ENCODE results near the gene DERA.
A peak's percentile ranks its signal among the peaks of the same experiment; 100 is the strongest.
"Not testable (repeated sequence)": the region's sequence is repeated elsewhere in the genome, so short reads cannot be mapped to it uniquely, and the experiment has no call there.

Gene DERA

DNA sequence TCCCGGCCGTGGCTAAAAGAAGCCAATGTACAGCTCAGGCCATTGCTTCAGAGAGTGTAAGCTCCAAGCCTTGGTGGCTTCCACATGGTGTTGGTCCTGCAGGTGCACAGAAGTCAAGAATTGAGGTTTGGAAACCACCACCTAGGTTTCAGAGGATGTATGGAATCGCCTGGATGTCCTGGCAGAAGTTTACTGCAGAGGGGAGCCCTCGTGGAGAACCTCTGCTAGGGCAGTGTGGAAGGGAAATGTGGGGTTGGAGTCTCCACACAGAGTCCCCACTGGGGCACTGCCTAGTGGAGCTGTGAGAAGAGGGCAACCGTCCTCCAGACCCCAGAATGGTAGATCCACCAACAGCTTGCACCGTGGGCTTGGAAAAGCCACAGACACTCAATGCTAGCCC, 103.3 kb downstream of the DERA start:
- not testable (repeated sequence) for DNase-seq

DNA sequence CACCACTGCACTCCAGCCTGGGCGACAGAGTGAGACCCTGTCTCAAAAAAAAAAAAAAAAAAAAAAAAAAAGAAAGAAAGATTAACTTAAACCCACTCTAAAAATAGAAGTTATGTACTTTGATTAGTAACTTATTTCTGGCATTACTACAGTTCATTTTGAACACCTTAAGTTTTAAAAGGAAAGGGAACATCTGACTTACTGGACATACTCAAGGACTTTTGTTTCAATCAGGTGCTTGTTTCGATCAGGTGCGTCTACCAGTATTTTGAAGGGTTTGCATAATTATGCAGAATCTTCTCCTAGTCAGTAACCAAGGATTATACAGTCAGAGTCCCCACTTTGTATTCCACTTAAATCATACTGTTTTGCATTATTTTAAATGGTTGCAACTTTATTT, 105.6 kb downstream of the DERA start:
- no peak for DNase-seq

DNA sequence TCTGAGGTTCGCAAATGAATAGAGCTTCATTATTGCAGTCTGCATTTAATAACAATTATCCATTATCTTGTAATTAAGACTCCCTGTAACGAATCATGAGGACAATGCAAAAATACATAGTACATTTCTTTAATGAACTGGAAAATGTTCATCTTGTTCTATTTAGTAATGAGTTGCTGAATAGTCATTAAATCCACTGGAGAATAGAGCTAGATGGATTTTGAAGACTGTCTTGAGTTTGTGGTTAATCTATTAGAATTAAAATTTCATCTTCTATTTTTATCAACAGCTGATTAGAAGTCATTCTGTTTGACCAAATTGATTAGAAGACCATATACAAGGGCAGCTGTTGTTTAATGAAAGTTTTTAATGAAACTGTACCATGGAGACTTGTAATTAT, 107.2 kb downstream of the DERA start:
- DNase-seq = no peak

GRCh38 chr12:16019136-16019535, 108.0 kb downstream of the DERA start:
- no peak for DNase-seq

DNA sequence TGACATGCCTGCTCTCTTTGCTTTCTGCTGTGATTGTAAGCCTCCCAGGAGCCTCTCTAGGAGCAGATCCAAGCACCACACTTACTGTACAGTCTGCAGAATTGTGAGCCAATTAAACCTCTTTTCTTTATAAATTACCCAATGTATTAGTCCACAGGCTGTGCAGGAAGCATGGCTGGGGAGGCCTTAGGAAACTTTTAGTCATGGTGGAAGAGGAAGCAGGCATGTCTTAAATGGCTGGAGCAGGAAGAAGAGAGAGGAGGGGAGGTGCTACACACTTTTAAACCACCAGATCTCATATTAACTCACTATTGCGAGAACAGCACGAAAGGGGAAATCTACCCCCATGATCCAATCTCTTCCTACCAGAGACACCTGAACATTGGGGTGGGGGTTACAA, 108.9 kb downstream of the DERA start:
- no peak for DNase-seq

GRCh38 chr12:16021026-16021425, 109.9 kb downstream of the DERA start:
- no peak for DNase-seq

DNA sequence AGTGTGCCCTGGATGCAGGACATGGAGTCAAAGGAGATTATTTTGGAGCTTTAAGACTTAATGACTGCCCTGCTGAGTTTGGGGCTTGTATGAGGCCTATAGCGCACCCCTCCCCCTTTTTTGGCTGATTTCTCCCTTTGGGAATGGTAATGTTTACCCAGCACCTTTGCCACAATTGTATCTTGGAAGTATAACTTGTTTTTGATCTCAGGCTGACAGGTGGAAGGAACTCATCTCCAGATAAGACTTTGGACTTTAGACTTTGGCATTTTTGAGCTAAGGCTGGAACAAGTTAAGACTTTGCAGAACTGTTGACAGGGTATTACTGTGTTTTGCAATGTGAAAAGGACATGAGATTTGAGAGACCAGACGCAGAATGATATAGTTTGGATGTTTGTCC, 110.5 kb downstream of the DERA start:
- no peak for DNase-seq

- no peak for DNase-seq
These were observed 115.9 kb downstream of the DERA start for GRCh38 chr12:16027002-16027401.

- DNase-seq = peak; percentile 84
These were observed 119.6 kb downstream of the DERA start for GRCh38 chr12:16030744-16031143.

DNA sequence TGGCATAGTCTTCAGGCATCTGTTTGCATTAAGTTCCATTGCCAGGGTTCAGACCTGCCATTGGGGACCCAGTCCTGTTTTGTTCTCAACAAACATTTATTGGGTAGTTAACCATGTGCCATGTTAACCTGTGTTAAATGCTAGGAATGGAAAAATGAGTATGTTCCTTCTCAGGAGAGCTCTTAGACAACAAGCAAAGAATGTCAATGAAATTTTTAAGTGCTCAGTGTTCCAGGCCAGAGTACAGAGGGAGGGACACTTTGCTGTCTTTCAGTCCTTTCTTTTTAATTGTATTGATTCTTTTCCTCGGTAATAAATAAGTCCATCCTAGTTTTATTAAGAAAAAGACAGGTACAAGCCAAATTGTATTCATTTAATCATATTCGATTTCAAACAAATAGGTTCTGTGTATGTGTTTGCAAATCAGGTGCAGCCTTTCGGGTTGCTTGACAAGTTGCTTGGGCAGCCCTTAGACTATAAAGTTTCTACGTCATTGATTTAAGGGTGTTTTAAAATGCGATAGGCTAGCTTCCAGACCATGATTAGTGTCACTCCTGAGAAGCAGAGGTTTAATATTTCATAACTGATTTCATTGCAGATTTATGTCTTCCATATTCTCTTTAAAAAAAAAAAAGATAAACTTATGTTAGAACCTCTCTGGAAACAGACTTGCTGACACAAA, 123.1 kb downstream of the DERA start:
- no peak for DNase-seq

DNA sequence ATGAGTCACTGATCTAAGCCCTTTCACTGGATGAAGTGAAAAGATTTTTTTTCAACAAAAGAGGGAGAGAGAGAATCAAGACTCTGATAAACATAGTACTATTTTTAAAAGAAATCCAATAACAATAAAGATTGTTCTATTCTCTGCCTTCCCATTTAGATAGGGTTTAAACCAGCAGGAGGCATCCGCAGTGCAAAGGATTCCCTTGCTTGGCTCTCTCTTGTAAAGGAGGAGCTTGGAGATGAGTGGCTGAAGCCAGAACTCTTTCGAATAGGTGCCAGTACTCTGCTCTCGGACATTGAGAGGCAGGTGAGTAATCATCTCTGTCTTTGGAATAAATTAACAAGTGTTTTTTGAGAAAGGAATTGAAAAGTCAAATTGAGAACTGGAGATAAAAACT, 124.9 kb downstream of the DERA start:
- DNase-seq = no peak

DNA sequence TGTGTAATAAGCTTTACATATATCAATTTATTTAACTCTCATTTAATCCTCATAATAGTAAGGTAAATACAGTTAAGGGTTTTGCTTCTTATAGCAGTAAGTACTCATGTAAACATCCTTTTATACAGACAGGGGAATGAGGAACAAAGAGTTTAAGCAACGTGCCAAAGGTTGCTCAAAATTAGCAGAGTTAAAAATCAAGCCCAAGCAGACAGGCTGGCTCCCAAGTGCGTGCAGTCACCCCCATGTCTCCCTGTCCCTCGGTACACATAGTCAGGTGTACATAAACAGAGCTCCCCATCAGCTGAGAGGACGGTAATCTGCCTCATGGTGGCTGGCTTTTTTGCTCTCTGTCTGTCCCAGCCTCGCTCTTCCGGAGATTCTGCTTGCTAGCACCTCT, 126.4 kb downstream of the DERA start:
- peak; percentile 43 for DNase-seq

DNA sequence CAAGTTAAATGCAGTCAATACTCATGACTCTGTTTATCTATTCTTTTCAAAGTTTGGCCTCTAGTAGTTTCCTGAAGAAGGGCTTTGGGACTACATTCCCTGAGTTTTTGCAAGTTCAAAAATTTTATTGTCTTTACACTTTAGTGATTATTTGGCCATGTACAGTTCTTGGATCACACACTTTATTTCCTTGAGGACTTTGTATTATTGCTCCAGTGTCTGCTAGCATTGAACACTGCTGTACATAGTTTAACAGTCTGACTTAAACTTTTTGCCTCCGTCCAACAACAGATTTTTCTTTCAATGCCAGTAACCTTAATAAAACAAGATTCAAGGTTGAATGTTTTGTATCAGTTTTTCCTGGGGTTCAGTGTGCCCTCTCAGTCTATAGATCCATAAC, 132.3 kb downstream of the DERA start:
- no peak for DNase-seq

DNA sequence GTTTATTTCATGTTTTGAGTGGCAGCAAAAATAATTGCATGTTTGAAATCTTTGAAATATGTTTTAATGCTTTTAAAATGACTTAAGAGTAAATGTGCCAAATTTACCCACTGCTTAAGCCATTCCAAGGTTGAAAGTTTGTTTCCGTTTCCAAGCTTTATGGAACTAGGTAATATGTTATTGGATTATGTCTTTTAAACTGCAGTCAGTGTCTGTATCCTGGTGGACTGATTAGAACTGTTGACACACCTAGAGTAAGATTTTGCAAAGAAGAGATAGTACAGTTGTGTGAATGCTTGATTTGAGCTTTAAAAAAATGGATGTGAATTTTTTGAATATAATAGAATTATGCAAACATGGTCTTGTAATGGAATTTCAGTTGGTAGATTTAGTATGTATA, 135.1 kb downstream of the DERA start:
- no peak for DNase-seq

DNA sequence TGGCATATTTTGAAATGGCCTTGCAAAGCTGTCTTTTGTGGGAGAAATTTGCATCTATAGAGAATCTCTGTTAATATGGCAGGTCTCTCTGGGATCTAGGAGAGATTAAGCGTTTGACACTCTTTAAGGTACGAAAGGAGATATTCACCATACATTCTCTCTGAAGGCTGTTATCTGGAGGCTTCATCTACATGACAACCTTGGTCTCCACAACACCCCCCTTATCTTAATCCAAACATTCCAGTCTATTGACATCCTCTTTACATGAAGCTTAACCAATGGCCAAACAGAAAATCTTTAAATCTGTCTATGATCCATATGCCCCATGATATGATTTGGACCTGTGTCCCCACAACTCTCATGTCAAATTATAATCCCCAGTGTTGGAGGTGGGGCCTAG, 137.4 kb downstream of the DERA start:
- no peak for DNase-seq

- no peak for DNase-seq
These were observed 145.8 kb downstream of the DERA start for GRCh38 chr12:16056910-16057309.

GRCh38 chr12:16057351-16057751, 146.2 kb downstream of the DERA start:
- not testable (repeated sequence) for DNase-seq

DNA sequence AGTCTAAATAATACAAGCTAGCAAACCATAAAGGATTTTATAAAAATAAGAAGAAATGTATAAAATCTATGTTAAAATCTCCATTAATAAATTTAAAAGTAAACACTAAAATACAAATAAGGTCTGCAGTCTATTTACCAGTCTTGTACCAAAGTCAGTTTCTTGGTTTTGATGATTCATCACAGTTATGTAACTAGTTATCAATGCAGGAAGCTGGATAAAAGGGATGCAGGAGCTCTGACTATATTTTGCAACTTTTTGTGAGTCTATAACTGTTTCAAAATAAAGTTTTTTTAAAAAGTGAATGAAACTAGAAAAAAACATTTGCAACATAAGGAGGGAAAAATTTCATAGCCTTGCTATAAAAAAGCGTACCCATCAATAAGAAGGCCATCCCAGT, 151.5 kb downstream of the DERA start:
- DNase-seq = no peak

- DNase-seq = no peak
These were observed 152.6 kb downstream of the DERA start for GRCh38 chr12:16063726-16064125.

- DNase-seq = no peak
These were observed 159.0 kb downstream of the DERA start for GRCh38 chr12:16070113-16070512.

DNA sequence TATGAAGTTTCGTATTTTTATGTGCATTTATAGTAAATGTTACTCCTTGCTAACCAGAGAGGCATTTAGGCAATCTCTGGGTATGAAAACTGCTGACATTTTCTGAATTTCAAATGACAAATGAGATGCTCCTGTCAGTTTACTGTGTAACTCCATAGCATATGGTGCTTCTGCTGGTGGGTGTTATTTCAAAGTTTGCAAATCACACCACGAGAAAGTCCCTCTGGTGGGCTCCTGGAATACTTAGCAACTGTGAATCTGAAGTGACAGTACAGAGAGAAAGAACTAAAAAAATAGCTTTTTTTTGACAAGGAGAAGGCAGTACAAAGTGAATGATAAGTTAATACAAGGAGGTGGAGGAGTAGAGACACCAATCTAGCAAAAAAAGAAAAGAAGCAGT, 161.5 kb downstream of the DERA start:
- no peak for DNase-seq

DNA sequence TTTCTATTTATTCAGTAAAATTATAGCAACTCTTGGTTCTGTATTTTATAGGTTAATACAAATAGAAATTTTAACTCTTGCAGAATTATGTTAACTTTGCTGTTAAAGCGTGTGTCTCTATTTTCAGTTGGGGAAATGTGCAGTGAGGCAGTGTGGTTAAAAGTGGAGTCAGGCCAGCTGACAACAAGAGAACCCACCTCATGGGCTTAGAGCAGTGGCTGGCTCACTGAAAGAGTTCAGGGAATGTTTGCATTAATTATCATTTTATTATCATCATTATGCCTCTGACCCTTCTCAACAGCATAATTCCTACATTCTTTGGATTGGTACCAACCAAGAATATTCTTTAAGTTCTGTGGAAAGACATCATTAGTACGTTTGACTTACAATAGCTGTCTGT, 163.8 kb downstream of the DERA start:
- no peak for DNase-seq

- DNase-seq = no peak
These were observed 164.8 kb downstream of the DERA start for GRCh38 chr12:16075887-16076286.

- peak; percentile 26 for DNase-seq
These were observed 165.4 kb downstream of the DERA start for GRCh38 chr12:16076557-16076956.

DNA sequence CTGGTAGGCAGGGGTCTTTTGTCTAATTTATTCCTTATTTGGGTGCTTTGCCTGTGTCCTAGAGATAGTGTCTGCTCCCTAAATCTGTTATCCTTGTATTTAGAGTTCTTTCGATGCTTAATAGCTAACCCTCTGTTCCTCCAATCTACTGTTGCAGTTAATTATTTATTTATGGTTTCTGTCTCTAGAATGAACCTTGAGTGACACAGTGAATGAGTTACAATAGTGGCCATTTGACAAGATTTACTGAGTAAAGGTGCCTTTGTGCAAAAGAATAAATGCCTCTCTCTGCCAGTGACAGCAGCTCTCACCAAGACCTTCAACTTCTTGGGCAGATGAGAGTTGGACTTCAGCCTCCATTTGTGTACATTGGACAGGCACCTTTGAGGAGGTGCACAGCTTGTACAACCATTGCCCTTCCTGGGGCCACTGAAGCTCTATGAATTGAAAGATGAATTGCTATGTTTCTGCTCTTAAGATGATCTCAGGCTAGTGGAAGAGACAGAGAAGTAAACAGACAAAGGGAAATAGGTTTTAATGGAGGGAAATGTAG, 165.9 kb downstream of the DERA start:
- no peak for DNase-seq

Measured in NCI-H345 (cell line).